Endothelial cell (in vitro differentiated cells): ENCODE measurements around the gene MYO18B. TPM values are rescaled to one million over a fixed set of nuclear protein-coding genes. Genes with fewer than 3 reads are reported as not detected.

Source experiments
- DNase-seq: peaks from one replicate; pipeline ENCODE4 v3.0.0; 2021; ENCODE audit warnings: low spot score
- H3K27ac Mint-ChIP-seq: one replicate; pipeline ENCODE4 v1.8.0; 2021; ENCODE audit warnings: mixed read lengths, inconsistent platforms; ENCODE audit not compliant: unreplicated experiment
- H3K27me3 Mint-ChIP-seq: one replicate; pipeline ENCODE4 v1.8.0; 2021; ENCODE audit warnings: mild to moderate bottlenecking, moderate library complexity, mixed read lengths, inconsistent platforms; ENCODE audit not compliant: unreplicated experiment
- H3K36me3 Mint-ChIP-seq: one replicate; pipeline ENCODE4 v1.8.0; 2021; ENCODE audit warnings: mild to moderate bottlenecking, low read depth, mixed read lengths, inconsistent platforms; ENCODE audit not compliant: unreplicated experiment
- H3K4me1 Mint-ChIP-seq: one replicate; pipeline ENCODE4 v1.8.0; 2021; ENCODE audit warnings: mild to moderate bottlenecking, mixed read lengths, inconsistent platforms; ENCODE audit not compliant: unreplicated experiment
- H3K4me3 Mint-ChIP-seq: one replicate; pipeline ENCODE4 v1.8.0; 2021; ENCODE audit warnings: mild to moderate bottlenecking, mixed read lengths, inconsistent platforms; ENCODE audit not compliant: unreplicated experiment
- H3K9me3 Mint-ChIP-seq: one replicate; pipeline ENCODE4 v1.8.0; 2021; ENCODE audit warnings: mixed read lengths, inconsistent platforms; ENCODE audit not compliant: unreplicated experiment
- CTCF ChIP-seq: fragments of 200-600 bp; sonication (generic); IDR thresholded peaks from one replicate; pipeline ENCODE4 v1.5.0; 2021; ENCODE audit warnings: antibody characterized with exemption; ENCODE audit not compliant: unreplicated experiment
- total RNA-seq: library from RNA; stranded (reverse); fragmentation: NEBNext Ultra II Directional; extraction: Animal tissue kit (Norgen Biotek cat#: 25700); gene quantifications from one replicate; pipeline ENCODE4 v1.2.1, GENCODE V29; 2021; ENCODE audit not compliant: unreplicated experiment

Gene MYO18B
- total RNA-seq, 1 donor from 2014 or later: not detected

GRCh38 chr22:25900880-25901279, 158.9 kb downstream of the MYO18B start:
- Mint-ChIP-seq H3K36me3 (no peaks in the 10 kb centered on the region), H3K9me3 (no peaks in the 10 kb centered on the region), H3K27ac (no peak overlapping the region), H3K4me3 (no peak overlapping the region), H3K27me3 (peaks cover 1% of the 10 kb centered on the region), H3K4me1 (no peaks in the 10 kb centered on the region)
- no peak for TF ChIP-seq CTCF
- no peak for DNase-seq

GRCh38 chr22:25902402-25902801, 160.4 kb downstream of the MYO18B start:
- H3K27ac Mint-ChIP-seq: no peak overlapping the region
- no peaks in the 10 kb centered on the region for H3K4me1 Mint-ChIP-seq
- peaks cover 1% of the 10 kb centered on the region for H3K27me3 Mint-ChIP-seq
- H3K4me3 Mint-ChIP-seq: no peak overlapping the region
- H3K36me3 Mint-ChIP-seq: no peaks in the 10 kb centered on the region
- no peak for TF ChIP-seq CTCF
- no peaks in the 10 kb centered on the region for H3K9me3 Mint-ChIP-seq
- no peak for DNase-seq

- H3K4me3 Mint-ChIP-seq: no peak overlapping the region
- peaks cover 1% of the 10 kb centered on the region for H3K27me3 Mint-ChIP-seq
- H3K27ac Mint-ChIP-seq: no peak overlapping the region
- peak; percentile 72 for TF ChIP-seq CTCF
- no peaks in the 10 kb centered on the region for H3K4me1 Mint-ChIP-seq
- H3K36me3 Mint-ChIP-seq: no peaks in the 10 kb centered on the region
- DNase-seq: peak; percentile 48
- H3K9me3 Mint-ChIP-seq: no peaks in the 10 kb centered on the region
These were observed 161.3 kb downstream of the MYO18B start for GRCh38 chr22:25903294-25903693.

GRCh38 chr22:25908212-25908611, 166.2 kb downstream of the MYO18B start:
- Mint-ChIP-seq H3K36me3 (no peaks in the 10 kb centered on the region), H3K4me1 (no peaks in the 10 kb centered on the region), H3K4me3 (no peak overlapping the region), H3K27me3 (peaks cover 1% of the 10 kb centered on the region), H3K9me3 (no peaks in the 10 kb centered on the region), H3K27ac (no peak overlapping the region)
- no peak for DNase-seq
- no peak for TF ChIP-seq CTCF

GRCh38 chr22:25908755-25909154, 166.8 kb downstream of the MYO18B start:
- Mint-ChIP-seq H3K27ac (no peak overlapping the region), H3K36me3 (no peaks in the 10 kb centered on the region), H3K27me3 (peaks cover 1% of the 10 kb centered on the region), H3K4me3 (no peak overlapping the region), H3K4me1 (no peaks in the 10 kb centered on the region), H3K9me3 (no peaks in the 10 kb centered on the region)
- DNase-seq: no peak
- TF ChIP-seq CTCF: no peak
